Measurements from ENCODE around the gene TUBA8.
"Not testable (repeated sequence)": the region's sequence is repeated elsewhere in the genome, so short reads cannot be mapped to it uniquely, and the experiment has no call there.

TUBA8 gene

DNA sequence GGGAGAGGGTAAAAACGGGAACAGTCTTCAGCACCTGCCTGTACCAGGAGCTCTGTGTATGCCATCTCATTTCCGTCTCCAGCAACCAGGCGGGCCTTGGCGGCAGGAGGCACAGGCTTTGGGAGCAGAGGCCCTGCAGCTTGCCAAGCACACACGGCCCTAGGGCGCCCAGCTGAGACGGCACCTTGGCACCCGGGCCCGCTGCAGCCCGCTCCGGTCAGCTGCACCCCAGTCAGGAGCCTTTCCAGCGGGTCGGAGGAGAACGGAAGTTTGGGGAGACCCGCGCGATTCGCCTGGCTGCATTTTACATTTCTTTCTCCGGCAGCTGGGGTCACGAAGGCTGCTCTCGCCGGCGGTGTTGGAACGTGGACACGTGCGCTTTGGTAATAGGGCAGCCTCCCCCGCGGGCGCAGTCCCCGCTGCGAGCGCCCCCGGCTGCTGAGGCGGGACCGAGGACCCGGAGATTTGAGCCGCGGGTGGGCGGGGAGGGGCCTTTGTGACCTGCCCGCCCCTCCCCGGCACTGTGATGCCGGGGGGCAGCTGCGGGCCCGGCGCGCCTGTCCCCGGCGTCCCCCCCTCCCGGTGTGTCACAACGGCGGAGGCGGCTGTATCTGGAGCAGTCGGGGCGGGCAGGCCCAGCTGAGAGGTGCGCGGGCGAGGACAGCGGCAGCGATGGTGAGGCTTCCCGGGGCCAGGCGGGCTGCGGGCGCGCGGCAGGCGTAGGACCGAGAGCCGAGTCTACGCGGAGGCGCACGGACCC, at the start of gene TUBA8:
Gene TUBA8, plus strand, starts transcription at position 616 of the 760 bp plus-strand sequence. Its CDS starts 57 bp downstream, at position 673.
- peak; percentile 79 for DNase-seq

GRCh38 chr22:18062421-18062820, 48.2 kb upstream of the TUBA8 start:
- DNase-seq: no peak

DNA sequence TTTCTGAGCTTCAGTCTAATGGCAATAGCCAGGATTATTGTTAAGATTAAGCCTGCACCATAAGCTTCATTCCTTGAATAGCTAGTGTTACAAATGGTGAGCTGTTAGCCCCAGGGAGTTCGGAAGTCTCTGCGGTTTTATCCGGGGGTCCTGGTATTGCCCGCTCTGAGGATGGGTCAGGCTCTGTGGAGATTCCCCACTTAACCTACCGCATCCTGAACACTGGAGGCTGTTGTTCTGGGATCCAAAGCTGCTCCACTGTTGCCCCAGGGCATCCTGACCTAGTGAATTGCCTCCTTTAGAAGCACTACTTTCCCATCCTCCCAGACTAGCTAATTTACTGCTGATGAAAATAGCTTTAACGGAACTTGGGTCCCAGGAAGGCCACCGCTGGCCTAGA, 47.3 kb upstream of the TUBA8 start:
- no peak for DNase-seq

DNA sequence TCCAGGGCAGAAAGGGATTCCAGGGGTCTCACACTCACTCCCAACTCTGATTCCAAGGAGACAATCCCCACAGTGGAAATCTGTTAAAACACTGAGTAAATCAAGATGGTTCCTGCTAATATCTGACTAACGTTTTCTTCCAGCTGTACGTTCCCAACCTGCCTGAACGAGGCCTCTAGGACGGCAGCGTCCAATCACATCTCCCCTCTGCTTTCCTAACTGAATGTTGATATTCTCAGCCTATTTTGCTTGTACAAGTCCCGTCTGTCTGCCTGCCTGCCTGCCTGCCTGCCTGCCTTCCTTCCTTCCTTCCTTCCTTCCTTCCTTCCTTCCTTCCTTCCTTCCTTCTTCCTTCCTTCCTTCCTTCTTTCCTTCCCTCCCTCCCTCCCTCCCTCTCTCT, 46.9 kb upstream of the TUBA8 start:
- not testable (repeated sequence) for DNase-seq

DNA sequence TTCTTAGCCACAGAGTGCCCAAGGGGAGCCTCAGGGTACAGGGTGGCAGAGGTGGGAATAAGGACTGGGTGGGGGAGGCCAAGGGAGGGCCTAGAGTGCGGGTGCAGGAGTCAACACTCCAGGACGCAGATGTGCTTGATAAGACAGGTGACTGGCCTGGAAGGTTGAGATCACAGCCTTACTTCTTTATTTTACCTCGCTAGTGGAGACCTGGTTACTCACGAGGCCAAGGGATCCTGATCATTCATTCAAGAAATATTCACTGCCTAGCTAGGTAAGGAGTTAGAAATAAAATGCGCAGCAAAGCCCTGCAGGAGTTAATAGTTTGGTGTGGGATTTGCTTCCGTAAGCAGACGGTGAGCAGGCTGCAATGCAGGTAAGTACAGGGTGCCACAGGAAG, 46.0 kb upstream of the TUBA8 start:
- no peak for DNase-seq

DNA sequence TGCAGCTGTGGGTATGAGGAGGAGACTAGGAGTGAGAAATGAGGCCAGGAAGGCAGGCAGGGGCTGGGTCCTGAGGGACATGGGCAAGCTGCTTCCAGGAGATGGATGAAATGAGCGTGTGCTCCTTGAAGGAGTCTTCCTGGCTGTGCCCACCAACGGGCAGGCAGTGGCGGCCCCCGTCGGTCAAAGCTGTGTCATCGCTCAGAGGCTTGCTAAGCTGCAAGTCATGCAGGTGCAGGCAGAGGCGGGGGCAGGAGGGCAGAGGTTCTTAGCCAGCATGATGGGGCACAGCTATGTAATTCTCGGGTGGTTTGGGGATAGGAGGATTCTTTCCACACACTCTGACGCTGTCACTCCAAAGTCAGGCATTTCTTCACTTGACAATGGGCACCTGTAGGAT, 45.4 kb upstream of the TUBA8 start:
- DNase-seq: no peak

- no peak for DNase-seq
Measured at GRCh38 chr22:18066181-18066859, 44.3 kb upstream of the TUBA8 start.

GRCh38 chr22:18067121-18067520, 43.5 kb upstream of the TUBA8 start:
- DNase-seq: no peak

DNA sequence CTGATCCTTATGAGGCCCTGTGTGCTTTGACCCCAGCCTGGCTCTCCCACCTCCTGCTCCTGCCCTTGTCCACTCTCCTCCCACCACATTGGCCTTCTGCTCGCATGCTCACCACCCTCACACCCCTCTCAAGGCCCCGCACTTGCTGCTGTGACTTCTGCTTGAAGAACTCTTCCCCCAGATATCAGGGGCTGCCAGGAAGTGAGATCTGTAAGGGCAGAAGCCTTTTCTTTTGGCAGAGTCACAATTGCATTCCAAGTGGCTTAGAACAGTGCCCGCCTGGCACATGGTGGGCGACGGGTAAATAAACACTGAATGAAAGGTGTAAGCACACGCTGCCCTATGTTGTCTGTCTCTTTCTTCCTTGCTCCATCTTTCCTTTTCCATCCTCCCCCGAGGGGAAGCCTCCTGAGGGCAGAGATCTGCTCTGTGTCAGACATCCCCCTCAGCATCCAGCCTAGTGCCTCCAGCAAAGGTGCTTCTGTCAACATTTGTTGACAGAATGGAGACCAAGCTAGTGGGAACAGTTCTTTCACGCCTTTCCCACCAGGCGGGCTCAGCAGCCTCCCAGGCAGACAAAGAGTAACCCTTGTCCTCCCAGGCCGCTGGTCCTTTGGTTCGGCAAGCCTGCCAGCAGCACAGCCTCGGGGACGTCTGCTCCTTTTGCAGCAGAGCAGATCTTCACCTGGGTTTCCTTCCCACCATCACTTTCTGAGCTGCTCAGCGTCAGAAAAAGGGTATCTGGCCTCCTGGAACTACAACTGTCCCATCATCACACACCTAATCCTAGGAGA, 42.9 kb upstream of the TUBA8 start:
- DNase-seq: no peak

DNA sequence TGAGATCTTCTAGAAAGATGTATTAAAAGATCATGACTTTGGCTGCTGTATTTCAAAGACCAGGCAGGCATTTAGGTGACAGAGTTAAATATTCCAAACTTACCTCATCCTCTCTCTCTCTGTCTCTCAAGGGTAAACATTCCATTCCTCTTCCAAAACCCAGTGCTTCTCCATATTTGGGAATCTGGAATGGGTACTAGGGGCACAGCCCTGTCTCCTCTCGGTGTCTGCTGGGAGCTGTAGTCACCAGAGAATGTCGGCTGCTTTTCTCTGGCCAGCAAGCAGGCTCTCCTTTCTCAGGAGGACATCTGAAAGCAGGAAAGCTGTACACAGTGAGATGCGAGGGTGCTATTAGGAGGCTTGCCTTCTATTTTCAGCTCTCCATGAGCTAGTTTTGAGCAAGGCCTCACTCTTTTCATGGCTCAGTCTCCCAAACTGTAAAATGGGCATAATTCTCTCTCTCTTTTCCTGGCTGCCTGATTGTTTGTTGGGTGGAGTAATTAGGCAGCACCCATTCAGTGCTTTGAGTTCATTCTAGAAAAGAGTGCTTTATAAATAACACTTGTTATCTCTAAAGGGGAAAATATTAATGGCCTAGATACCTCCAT, 42.1 kb upstream of the TUBA8 start:
- DNase-seq: no peak

GRCh38 chr22:18069041-18069440, 41.6 kb upstream of the TUBA8 start:
- DNase-seq: no peak

DNA sequence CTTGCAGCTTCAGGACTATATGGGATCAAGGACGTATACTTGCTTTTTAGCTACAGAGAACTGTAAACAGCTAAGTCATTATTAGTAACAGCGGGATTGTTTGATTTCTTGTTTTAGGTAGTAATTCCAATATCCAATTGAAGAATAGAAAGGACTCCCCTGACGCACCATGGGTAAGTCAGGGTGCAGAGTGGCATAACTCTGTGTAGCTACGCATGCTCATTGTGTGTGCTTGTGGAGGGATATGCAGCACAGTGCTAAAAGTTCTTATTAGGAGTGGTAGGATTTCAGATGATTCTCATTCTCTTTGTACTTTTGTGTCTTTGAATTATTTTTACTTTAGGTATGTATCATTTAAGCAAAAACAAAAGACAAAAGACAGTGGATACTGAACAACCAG, 40.6 kb upstream of the TUBA8 start:
- DNase-seq: peak; percentile 5

GRCh38 chr22:18070556-18071306, 39.9 kb upstream of the TUBA8 start:
- peak; percentile 52 for DNase-seq

GRCh38 chr22:18071307-18071967, 39.2 kb upstream of the TUBA8 start:
- not testable (repeated sequence) for DNase-seq

DNA sequence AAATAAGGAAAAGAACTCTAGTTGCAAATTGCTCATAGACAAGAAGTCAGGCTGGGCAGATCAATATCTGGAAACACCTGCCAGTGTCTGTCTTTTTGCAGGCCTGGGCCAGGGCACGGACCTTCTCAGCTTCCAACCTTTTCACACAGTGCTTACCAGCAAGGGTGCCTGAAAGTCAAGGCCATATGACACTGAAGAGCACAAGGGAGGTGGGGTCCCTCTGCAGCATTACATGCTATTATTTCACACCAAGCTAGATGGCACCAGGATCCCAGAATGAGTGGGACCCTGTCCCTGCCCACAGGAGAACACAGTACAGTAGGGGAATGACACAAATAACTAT, 38.7 kb upstream of the TUBA8 start:
- DNase-seq: peak; percentile 44

- no peak for DNase-seq
Measured at GRCh38 chr22:18073467-18073866, 37.1 kb upstream of the TUBA8 start.

- DNase-seq: not testable (repeated sequence)
Measured at GRCh38 chr22:18073927-18074326, 36.7 kb upstream of the TUBA8 start.

GRCh38 chr22:18075101-18075719, 35.4 kb upstream of the TUBA8 start:
- no peak for DNase-seq

GRCh38 chr22:18075720-18076497, 34.7 kb upstream of the TUBA8 start:
- peak; percentile 68 for DNase-seq

DNA sequence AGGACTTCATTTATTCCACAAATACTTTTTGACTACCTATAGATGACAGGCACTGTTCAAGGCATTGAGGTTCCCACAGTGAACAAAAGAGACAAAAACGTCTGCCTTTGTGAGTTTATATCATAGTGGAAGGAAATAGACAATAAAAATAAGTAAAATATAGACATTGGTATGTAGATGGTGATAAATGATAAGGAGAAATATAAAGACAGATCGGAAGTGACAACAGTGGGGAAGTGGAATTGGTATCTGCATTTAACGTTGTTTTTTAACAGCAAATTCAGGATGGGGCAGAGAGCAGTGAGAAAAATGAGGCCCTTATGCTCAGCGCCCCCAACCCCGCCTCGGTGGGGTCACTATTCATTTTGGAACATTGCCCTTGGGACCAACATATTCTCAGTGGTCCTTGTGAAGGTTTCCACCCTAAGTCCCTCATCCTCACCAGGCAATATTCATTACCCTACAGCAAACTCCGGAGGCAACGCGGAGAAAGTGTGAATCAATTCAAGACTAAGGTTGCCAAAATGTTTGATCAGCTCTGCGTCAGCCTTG, 33.4 kb upstream of the TUBA8 start:
- no peak for DNase-seq

Data from NCI-H146 (cell line).